ENCODE data around the gene GAN. TPM values are rescaled to one million over a fixed set of nuclear protein-coding genes. Genes with fewer than 3 reads are reported as not detected.
A peak's percentile ranks its signal among the peaks of the same experiment; 100 is the strongest.

GAN gene
- total and polyA plus RNA-seq, 9 of the 15 experiments (the other 6 are each of a cell fraction or from before 2014, with no cell fraction given): 0.83 to 15.1 (median 5.2) TPM

GRCh38 chr16:81315271-81316175, 761 bp downstream of the GAN start (continued):
- TF ChIP-seq ZBTB33 (CRISPR knock-in tag; IDR thresholded peaks at IDR 0.05): peak; percentile 3; the same call in 1 of the 2 replicates
- no peak; the same call in 1 of the 2 replicates for TF ChIP-seq ZNF740 (CRISPR knock-in tag; IDR thresholded peaks at IDR 0.05)
- TF ChIP-seq ZNF740 (tag; IDR thresholded peaks at IDR 0.05): peak in 1 of 2 experiments; percentile 30; a peak in 1 of 4 replicates
- TF ChIP-seq SIN3A (IDR thresholded peaks at IDR 0.05; ENCODE audit: borderline replicate concordance in 2 of 2, control insufficient read depth in 1 of 2, low read depth in 2 of 2, low read length in 2 of 2): peak in 1 of 2 experiments; percentile 65; a peak in 1 of 4 replicates
- no peak for TF ChIP-seq MTA3 (IDR thresholded peaks at IDR 0.05; ENCODE audit: borderline replicate concordance)
- no peak for TF ChIP-seq MTF1 (CRISPR knock-in tag; IDR thresholded peaks at IDR 0.05; ENCODE audit: borderline replicate concordance)
- peak in 1 of 2 experiments; percentile 69 for TF ChIP-seq E2F6 (IDR thresholded peaks at IDR 0.05; ENCODE audit: borderline replicate concordance in 1 of 2, extremely low read depth in 1 of 2, insufficient read depth in 1 of 2, insufficient read length in 1 of 2, low read depth in 1 of 2, low read length in 1 of 2, poor library complexity in 1 of 2, severe bottlenecking in 1 of 2)
- no peak for TF ChIP-seq ZNF696 (CRISPR knock-in tag; conservative IDR thresholded peaks at IDR 0.05)
- TF ChIP-seq FOXP4 (CRISPR knock-in tag; IDR thresholded peaks at IDR 0.05; ENCODE audit: borderline replicate concordance): peak; percentile 19; the same call in 1 of the 2 replicates
- TF ChIP-seq ATF7 (IDR thresholded peaks at IDR 0.05): no peak
- peak; percentile 67 for TF ChIP-seq ZBTB7A (IDR thresholded peaks at IDR 0.05; ENCODE audit: borderline replicate concordance, control insufficient read depth, low read depth, low read length)
- peak; percentile 87 to 92; a peak in 3 of 4 replicates for TF ChIP-seq UBTF (IDR thresholded peaks at IDR 0.05; ENCODE audit: borderline replicate concordance in 1 of 2, low read depth in 2 of 2, low read length in 2 of 2)
- no peak for TF ChIP-seq ATF3 (IDR thresholded peaks at IDR 0.05)
- TF ChIP-seq ATF3 (CRISPR knock-in tag; conservative IDR thresholded peaks at IDR 0.05): peak; percentile 22; the same call in 1 of the 2 replicates
